HCT116 (cell line): ENCODE measurements around the gene ROCK1.

ENCODE experiments used
- EGR1 ChIP-seq: IDR thresholded peaks from 2 replicates; pipeline ENCODE4 v1.6.1; 2012; ENCODE audit warnings: low read depth
- POLR2A ChIP-seq: IDR thresholded peaks from 2 replicates; pipeline ENCODE4 v1.7.0; 2011; ENCODE audit warnings: borderline replicate concordance; ENCODE audit not compliant: insufficient read depth, insufficient read length; ENCODE audit errors: extremely low read depth
- POLR2AphosphoS5 ChIP-seq: IDR thresholded peaks from 2 replicates; pipeline ENCODE4 v1.6.1; 2011; ENCODE audit warnings: mild to moderate bottlenecking, low read depth, low read length, moderate library complexity
- RAD21 ChIP-seq: IDR thresholded peaks from 2 replicates; pipeline ENCODE4 v1.6.1; 2012; ENCODE audit warnings: low read depth, mild to moderate bottlenecking
- SIN3A ChIP-seq: IDR thresholded peaks from 2 replicates; pipeline ENCODE4 v1.6.1; 2012; ENCODE audit warnings: low read depth
- YY1 ChIP-seq: IDR thresholded peaks from 2 replicates; pipeline ENCODE4 v1.6.1; 2011; ENCODE audit warnings: low read length, low read depth, moderate library complexity, mild to moderate bottlenecking; ENCODE audit not compliant: insufficient replicate concordance; ENCODE audit errors: extremely low read depth
- TF ChIP-seq, protein P1 (sequence below), 3 experiments: fragments of 200-600 bp in 1 of 3; sonication (generic) in 1 of 3; IDR thresholded peaks in 2 of 3; conservative IDR thresholded peaks in 1 of 3; 2 replicates each; pipeline ENCODE4 v1.5.1; 2012 to 2017; ENCODE audit warnings: low read depth in 2 of 3, low read length in 2 of 3, antibody characterized with exemption in 1 of 3, borderline replicate concordance in 1 of 3, control low read depth in 1 of 3, mild to moderate bottlenecking in 1 of 3, mixed read lengths in 1 of 3, mixed run types in 1 of 3, moderate library complexity in 1 of 3; ENCODE audit not compliant: insufficient read depth in 1 of 3

DNA sequence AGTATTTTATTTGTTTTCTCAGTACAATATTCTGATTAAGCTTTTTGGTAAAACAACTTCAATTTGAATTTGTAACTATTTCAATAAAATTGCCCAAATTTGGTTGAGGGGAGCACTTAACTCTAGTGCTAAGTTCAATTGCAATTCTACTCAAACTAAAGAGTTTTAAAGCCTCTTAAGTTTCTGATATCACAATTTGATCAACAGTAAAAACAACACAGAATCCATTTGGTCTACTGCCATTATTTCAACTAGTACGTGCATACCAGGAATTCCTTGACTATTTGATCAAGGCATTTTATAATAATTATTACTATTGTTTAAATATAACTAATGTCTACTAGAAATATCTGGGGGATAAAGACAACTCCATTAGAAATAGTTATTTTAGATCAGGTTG lies 150.9 kb downstream of the ROCK1 start:
- TF ChIP-seq, protein P1, sequence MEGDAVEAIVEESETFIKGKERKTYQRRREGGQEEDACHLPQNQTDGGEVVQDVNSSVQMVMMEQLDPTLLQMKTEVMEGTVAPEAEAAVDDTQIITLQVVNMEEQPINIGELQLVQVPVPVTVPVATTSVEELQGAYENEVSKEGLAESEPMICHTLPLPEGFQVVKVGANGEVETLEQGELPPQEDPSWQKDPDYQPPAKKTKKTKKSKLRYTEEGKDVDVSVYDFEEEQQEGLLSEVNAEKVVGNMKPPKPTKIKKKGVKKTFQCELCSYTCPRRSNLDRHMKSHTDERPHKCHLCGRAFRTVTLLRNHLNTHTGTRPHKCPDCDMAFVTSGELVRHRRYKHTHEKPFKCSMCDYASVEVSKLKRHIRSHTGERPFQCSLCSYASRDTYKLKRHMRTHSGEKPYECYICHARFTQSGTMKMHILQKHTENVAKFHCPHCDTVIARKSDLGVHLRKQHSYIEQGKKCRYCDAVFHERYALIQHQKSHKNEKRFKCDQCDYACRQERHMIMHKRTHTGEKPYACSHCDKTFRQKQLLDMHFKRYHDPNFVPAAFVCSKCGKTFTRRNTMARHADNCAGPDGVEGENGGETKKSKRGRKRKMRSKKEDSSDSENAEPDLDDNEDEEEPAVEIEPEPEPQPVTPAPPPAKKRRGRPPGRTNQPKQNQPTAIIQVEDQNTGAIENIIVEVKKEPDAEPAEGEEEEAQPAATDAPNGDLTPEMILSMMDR (IDR thresholded peaks at IDR 0.05 in 2 of 3, conservative IDR thresholded peaks at IDR 0.05 in 1 of 3; ENCODE audit: borderline replicate concordance in 1 of 3, insufficient read depth in 1 of 3, low read depth in 2 of 3, low read length in 2 of 3), result no peak
- TF ChIP-seq POLR2A (no peak), POLR2AphosphoS5 (no peak), EGR1 (no peak), SIN3A (no peak), YY1 (no peak), RAD21 (no peak)
